Parathyroid adenoma (tissue), 2 donors: ENCODE results near the gene TBC1D32.

Experiments used
- H2AFZ ChIP-seq: fragments of 300-600 bp; sonication (generic); one replicate; pipeline ENCODE4 v1.7.0; 2017; ENCODE audit warnings: antibody characterized with exemption, mild to moderate bottlenecking
- H3K27ac ChIP-seq: fragments of 300-600 bp; sonication (generic); one replicate; pipeline ENCODE4 v1.7.0; 2017
- H3K27me3 ChIP-seq: fragments of 300-600 bp; sonication (generic); one replicate; pipeline ENCODE4 v1.7.0; 2017; ENCODE audit warnings: low read length; ENCODE audit not compliant: control insufficient read depth, insufficient read depth
- H3K36me3 ChIP-seq: fragments of 300-600 bp; sonication (generic); one replicate; pipeline ENCODE4 v1.7.0; 2017; ENCODE audit warnings: low read length; ENCODE audit not compliant: control insufficient read depth, insufficient read depth
- H3K4me1 ChIP-seq: fragments of 300-600 bp; sonication (generic); one replicate; pipeline ENCODE4 v1.7.0; 2017; ENCODE audit warnings: control low read depth
- H3K4me2 ChIP-seq: fragments of 300-600 bp; sonication (generic); one replicate; pipeline ENCODE4 v1.7.0; 2017; ENCODE audit warnings: low read length
- H3K4me3 ChIP-seq: fragments of 300-600 bp; sonication (generic); one replicate; pipeline ENCODE4 v1.7.0; 2017; ENCODE audit warnings: low read depth, low read length
- H3K79me2 ChIP-seq: fragments of 300-600 bp; sonication (generic); one replicate; pipeline ENCODE4 v1.7.0; 2017; ENCODE audit warnings: control low read depth
- H3K9ac ChIP-seq: fragments of 300-600 bp; sonication (generic); one replicate; pipeline ENCODE4 v1.7.0; 2017; ENCODE audit warnings: mild to moderate bottlenecking
- H3K9me3 ChIP-seq: fragments of 300-600 bp; sonication (generic); one replicate; pipeline ENCODE4 v1.7.0; 2017; ENCODE audit warnings: low read length; ENCODE audit not compliant: control insufficient read depth
- TF ChIP-seq, protein P1 (sequence below): fragments of 300-600 bp; sonication (generic); IDR thresholded peaks from one replicate; pipeline ENCODE4 v1.7.0; 2017; ENCODE audit warnings: antibody characterized with exemption, mild to moderate bottlenecking
- donor health status: primary hyperparathyroidism.

The TBC1D32 gene

DNA sequence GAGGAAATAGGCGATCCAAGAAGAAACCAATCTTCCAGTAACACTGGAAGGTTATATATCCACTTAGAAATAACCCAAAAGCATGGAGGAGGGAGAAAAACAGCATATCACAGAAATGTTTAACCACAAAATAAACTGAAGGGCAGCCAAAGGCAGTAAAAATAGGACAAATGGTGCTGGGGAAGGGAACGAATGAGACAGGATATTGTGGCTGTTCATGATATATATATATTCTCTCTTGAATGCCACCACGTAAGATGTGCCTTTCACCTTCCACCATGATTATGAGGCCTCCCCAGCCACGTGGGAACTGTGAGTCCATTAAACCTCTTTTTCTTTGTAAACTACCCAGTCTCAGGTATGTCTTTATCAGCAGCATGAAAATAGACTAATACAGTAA, 162.4 kb downstream of the TBC1D32 start:
- Histone ChIP-seq H3K79me2 (no peaks in the 10 kb centered on the region), H3K4me3 (no peak overlapping the region), H3K9me3 (no peaks in the 10 kb centered on the region), H3K27me3 (no peaks in the 10 kb centered on the region), H3K4me2 (no peak overlapping the region), H3K4me1 (no peaks in the 10 kb centered on the region), H3K27ac (no peak overlapping the region), H2AFZ (no peak overlapping the region), H3K9ac (no peak overlapping the region), H3K36me3 (no peaks in the 10 kb centered on the region)
- TF ChIP-seq, protein P1, sequence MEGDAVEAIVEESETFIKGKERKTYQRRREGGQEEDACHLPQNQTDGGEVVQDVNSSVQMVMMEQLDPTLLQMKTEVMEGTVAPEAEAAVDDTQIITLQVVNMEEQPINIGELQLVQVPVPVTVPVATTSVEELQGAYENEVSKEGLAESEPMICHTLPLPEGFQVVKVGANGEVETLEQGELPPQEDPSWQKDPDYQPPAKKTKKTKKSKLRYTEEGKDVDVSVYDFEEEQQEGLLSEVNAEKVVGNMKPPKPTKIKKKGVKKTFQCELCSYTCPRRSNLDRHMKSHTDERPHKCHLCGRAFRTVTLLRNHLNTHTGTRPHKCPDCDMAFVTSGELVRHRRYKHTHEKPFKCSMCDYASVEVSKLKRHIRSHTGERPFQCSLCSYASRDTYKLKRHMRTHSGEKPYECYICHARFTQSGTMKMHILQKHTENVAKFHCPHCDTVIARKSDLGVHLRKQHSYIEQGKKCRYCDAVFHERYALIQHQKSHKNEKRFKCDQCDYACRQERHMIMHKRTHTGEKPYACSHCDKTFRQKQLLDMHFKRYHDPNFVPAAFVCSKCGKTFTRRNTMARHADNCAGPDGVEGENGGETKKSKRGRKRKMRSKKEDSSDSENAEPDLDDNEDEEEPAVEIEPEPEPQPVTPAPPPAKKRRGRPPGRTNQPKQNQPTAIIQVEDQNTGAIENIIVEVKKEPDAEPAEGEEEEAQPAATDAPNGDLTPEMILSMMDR: no peak

DNA sequence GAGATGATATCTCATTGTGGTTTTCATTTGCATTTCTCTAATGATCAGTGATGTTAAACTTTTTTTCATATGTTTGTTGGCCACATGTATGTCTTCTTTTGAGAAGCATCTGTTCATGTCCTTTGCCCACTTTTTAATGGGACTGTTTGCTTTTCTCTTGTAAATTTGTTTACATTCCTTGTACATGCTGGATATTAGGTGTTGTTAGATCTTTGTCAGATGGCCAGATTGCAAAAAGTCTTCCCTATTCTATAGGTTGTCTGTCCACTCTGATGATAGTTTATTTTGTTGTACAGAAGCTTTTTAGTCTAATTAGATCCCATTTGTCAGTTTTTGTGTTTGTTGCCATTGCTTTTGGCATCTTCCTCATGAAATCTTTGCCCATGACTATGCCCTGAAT, 172.4 kb downstream of the TBC1D32 start:
- TF ChIP-seq, protein P1: no peak
- no peak overlapping the region for H3K4me2 ChIP-seq
- H3K9me3 ChIP-seq: no peaks in the 10 kb centered on the region
- no peak overlapping the region for H3K9ac ChIP-seq
- no peaks in the 10 kb centered on the region for H3K27me3 ChIP-seq
- no peak overlapping the region for H3K4me3 ChIP-seq
- no peaks in the 10 kb centered on the region for H3K79me2 ChIP-seq
- H3K4me1 ChIP-seq: no peaks in the 10 kb centered on the region
- H3K36me3 ChIP-seq: no peaks in the 10 kb centered on the region
- H2AFZ ChIP-seq: no peak overlapping the region
- no peak overlapping the region for H3K27ac ChIP-seq

DNA sequence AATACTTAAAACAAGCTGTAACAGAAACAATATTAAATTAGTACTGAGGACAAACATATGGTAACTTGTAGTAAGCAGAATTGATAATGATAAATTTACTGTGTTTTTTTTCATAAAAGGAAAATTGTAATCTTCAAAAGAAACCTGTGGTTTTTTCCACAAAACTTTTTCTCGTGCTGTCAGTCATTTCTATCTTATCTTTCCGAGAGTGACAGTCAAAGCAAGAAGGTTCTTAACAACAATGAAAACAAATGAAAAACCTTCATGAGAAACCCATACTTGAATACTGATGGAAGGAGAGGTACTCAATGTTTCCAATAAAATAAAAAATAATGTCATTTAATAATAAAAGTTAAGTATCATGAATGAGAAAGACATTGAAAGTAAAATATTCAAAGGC, 174.0 kb downstream of the TBC1D32 start:
- H3K9me3 ChIP-seq: no peaks in the 10 kb centered on the region
- H3K27ac ChIP-seq: no peak overlapping the region
- no peaks in the 10 kb centered on the region for H3K4me1 ChIP-seq
- H3K4me3 ChIP-seq: no peak overlapping the region
- no peak overlapping the region for H2AFZ ChIP-seq
- no peak overlapping the region for H3K9ac ChIP-seq
- no peaks in the 10 kb centered on the region for H3K79me2 ChIP-seq
- no peak overlapping the region for H3K4me2 ChIP-seq
- TF ChIP-seq, protein P1: no peak
- no peaks in the 10 kb centered on the region for H3K36me3 ChIP-seq
- H3K27me3 ChIP-seq: no peaks in the 10 kb centered on the region

DNA sequence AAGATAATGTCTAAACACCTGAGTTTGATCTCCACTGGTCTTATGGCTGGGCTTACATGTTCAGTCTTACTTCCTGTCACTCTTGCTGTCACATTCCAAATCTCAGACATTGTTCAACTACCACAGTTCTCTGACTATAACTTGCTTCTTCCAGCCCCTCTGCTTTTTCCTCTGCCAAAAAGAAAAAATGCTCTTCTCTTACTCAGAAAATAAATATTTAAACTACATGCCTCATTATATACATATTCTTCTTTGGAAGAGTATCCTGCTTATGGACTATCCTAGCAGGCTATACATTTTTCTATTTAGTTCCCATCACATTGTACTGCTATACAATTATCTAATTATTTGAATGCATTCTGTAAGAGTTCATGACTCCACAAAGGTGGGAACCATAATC, 175.4 kb downstream of the TBC1D32 start:
- no peak overlapping the region for H2AFZ ChIP-seq
- no peaks in the 10 kb centered on the region for H3K79me2 ChIP-seq
- H3K36me3 ChIP-seq: no peaks in the 10 kb centered on the region
- no peak overlapping the region for H3K4me2 ChIP-seq
- no peak overlapping the region for H3K27ac ChIP-seq
- no peaks in the 10 kb centered on the region for H3K4me1 ChIP-seq
- TF ChIP-seq, protein P1: no peak
- H3K9me3 ChIP-seq: no peaks in the 10 kb centered on the region
- no peaks in the 10 kb centered on the region for H3K27me3 ChIP-seq
- no peak overlapping the region for H3K9ac ChIP-seq
- no peak overlapping the region for H3K4me3 ChIP-seq

DNA sequence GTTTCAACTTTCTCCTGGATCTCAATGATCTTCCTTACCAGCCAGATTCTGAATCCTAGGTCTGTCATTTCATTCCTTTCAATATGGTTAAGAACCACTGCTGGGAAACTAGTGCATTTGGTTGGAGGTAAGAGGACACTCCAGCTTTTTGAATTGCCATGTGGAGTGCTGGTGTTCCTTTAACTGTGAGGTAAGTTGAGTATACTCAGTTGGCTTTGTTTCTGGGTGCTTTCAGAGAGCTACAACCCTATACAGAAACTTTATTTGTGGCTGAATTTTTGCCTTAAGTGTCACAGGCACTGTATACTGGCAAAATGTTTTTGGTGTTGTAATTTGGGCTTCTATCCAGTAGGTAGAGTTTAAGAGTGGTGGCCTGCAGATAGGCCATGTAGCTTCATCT, 175.8 kb downstream of the TBC1D32 start:
- H3K36me3 ChIP-seq: no peaks in the 10 kb centered on the region
- TF ChIP-seq, protein P1: no peak

More for the DNA sequence above, 175.8 kb downstream of the TBC1D32 start:
- Histone ChIP-seq H3K4me3 (no peak overlapping the region), H3K27me3 (no peaks in the 10 kb centered on the region), H3K79me2 (no peaks in the 10 kb centered on the region), H3K27ac (no peak overlapping the region), H3K4me1 (no peaks in the 10 kb centered on the region), H3K9me3 (no peaks in the 10 kb centered on the region), H3K9ac (no peak overlapping the region), H3K4me2 (no peak overlapping the region), H2AFZ (no peak overlapping the region)
